Effector CD8-positive, alpha-beta T cell (primary cell): ENCODE results near the gene VSIG10L.

Experiments used
- DNase-seq: peaks from one replicate; lab custom pipeline; 2025; lab: John Stamatoyannopoulos, UW
- total RNA-seq, 4 experiments: gene quantifications; one replicate each; lab custom pipeline; 2026; lab: John Stamatoyannopoulos, UW

VSIG10L gene
- 1.4 to 5.9 (median 2.4) reads per million in 4 experiments for total RNA-seq

DNA sequence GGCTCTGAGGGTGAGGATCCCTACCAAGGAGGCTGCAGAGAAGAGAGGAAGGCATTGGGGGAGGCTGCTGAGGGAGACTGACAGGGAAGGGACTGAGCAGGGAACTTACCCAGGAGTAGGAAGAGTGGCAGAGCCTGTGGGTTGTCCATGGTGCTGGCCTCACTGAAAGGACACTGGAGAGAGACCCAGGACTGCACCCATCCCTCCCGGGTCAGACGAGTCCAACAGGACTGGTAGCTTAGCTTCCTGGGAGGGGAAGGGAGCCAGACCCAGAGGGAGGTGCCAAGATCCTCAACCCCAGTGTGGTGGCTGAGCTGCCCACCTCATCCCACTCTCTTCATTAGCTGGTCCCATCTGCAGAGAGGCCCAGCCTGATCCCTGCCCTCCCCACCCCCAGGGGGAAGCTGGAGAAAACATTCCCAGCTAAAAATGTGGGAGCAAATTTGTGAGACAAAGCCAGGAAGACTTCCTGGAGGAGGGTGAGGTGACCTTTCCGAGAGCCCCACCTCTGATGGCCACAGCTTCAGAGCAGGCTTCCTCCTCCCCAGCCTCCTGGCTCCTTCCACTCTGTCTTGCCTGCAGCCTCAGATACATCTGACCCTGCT, at the start of gene VSIG10L:
TSS of gene VSIG10L (minus strand) at position 164 of the 605 bp plus-strand sequence. CDS start at position 149, 15 bp downstream.
- no peak for DNase-seq

DNA sequence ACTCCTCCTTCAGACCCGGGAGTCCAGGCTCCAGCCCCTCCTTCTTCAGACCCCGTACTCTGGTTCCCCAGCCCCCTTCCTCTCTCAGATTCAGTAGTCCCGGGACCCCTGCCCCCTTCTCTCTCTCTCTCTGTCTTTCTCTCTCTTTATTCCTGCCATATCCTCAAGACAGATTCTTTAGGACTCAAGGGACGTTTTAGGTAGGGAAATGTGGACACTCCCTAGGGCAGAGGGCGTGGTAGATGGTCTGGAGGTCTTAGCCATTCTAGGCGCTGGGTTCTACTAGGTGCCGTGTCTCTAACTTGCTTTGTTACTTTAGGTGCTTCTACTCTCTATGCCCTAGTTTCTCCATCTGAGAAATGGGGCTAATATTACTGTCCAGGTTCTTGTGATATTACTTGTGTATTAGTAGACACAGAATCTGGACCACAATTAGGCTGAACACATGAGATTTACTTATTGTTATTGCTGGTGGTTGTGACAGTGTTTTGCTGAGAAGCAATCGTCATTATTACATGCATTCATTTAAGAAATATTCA, 49.2 kb upstream of the VSIG10L start:
- no peak for DNase-seq

DNA sequence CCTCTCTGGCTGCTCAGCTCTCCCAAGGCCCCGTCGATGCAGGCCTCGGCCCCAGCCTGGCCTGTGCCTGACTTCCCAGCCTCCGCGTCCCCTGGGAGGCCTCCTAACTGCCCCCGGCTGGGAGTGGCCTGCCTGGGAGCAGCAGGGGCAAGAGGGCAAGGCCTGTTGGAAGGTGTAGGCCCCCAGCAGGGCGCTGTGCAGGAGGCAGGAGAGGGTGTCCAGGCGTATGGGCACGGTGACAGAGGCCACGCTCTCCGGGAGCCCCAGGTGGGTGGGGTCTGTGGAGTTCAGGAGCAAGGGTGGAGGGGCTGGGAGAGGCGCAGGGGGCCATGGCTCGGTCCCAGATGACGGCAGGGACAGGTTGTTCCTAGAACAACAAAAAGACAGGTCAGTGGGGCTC, 47.2 kb upstream of the VSIG10L start:
- DNase-seq = no peak

GRCh38 chr19:51387924-51388389, 46.0 kb upstream of the VSIG10L start, which contains the start of gene LIM2:
Gene LIM2, minus strand, starts transcription at chr19:51387974. Its CDS starts 531 bp downstream, at chr19:51387443.
- no peak for DNase-seq

- DNase-seq = no peak
These were observed 45.1 kb upstream of the VSIG10L start for GRCh38 chr19:51386882-51387520.

DNA sequence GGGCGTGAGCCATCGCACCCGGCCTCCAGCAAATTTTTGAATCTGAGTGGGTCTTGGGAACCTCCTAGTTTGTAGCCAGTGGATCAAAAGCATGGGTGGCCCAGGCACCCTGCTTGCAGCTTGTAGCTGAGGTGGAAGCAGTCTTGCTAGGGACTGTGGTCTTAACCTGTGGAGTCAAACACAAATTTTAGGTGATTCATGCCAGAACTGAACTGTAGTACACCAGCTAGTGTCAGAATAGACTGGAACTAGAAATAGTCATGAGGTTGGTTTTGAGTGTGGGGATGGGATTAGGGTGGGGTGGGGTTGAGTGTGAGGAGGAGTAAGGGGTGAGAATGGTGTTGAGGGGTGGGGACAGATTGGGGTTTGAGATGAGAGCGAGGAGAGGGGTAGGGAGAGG, 40.1 kb upstream of the VSIG10L start:
- no peak for DNase-seq

GRCh38 chr19:51380379-51380778, 38.4 kb upstream of the VSIG10L start:
- no peak for DNase-seq

GRCh38 chr19:51377422-51377821, 35.5 kb upstream of the VSIG10L start:
- DNase-seq = no peak

- DNase-seq = no peak
These were observed 33.7 kb upstream of the VSIG10L start for GRCh38 chr19:51375504-51376221.

DNA sequence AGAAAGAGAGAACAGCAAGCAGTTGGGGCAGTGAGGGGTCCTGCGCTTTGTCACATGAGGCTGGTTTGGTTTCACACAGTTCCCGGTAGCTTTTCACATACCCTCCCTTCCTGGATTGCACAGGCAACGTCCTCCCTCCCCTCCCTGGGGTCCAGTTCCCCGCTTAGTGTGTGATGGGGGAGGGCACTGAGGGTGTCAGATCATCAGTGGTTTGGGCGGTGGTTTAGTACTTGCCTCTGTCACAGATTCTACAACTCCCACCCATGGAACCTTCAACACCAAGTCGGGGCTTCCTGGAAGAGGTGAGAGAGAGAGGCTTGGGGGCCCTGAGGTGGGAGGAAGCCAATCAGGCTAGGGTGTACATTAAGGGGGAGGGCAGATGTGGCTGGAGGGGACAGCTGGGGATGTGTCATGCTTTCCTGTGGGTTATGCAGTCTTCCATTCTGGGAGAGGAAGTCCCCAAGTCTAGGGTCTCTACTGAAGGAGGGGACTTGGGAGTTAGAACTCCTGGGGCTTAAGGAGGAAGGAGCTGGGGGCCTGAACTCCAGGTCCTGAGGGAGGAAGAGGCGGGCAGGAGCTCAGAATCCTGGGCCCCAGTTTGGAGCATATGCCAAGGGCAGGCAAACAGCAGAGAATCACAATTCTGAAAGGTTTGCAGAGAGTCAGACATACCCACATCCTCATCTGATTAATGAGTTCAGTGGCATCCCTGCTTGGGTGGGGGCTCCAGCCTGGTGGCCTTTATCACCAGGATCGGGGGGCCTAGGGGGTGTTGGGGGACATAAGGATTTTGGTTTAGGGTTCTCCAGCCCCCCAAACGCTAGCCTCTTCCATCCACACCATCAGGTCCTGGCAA, 30.9 kb upstream of the VSIG10L start, which contains the start of gene NKG7:
TSS of gene NKG7 (minus strand) at position 6 of the 856 bp plus-strand sequence. CDS start 119 bp downstream, outside the sequence.
- peak; percentile 25 for DNase-seq

DNA sequence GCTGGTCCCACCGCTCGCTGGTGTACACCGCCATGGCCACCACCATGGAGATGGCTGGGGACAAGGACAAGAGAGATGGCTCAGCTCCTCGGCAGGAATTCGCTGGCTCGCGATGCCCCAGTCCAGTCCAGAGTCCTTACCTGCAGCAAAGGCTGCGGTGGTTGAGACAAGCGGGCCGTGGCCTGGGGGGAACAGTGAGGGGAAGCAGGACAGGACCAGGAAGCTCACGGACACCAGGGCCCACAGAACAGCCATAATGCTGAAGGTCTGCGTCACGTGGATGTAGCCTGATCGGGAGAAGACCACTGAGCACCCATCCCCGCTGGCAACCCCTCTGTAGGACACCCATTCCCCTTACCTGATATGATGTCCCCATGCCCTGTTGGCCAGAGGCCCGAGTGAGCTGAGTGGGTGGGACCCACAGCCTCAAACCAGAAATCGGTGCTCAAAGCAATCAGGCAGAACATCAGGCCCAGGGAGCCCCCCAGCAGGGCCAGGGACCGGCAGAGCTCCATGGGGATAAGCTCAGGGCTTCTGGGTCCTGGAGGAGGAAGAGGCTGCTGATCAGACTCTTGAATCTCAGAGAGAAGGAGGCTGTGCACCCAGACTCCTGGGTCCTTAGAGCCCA, 30.2 kb upstream of the VSIG10L start:
- no peak for DNase-seq

DNA sequence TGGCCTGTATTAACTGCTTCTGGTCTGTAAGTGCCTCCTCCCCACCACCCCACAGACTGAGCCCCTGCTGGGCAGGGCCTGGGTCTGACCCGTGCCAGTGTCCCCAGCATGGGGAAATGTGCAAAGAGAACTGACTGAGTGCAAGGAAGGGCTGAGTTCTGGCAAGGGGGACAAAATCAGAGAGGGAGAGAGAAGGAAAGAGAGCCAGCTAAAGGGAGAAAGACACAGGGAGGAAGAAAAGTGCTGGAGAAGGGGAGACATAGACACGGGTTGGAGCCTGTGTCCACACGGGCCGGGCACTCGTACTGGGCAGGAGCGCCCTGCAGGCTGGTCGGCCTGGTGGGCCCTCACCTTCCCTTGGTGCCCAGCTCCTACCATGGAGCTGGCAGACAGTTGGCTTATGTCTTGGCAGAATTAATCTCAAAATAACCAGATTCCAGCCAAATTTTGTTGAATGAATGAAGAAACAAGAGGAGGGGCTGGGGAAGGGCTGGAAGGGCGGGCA, 29.3 kb upstream of the VSIG10L start:
- DNase-seq = no peak

- no peak for DNase-seq
These were observed 28.3 kb upstream of the VSIG10L start for GRCh38 chr19:51370230-51370629.

GRCh38 chr19:51368366-51369282, 26.7 kb upstream of the VSIG10L start, which contains the start of gene CLDND2:
Gene CLDND2, minus strand, starts transcription at chr19:51369003. Its CDS starts 426 bp downstream, at chr19:51368577.
- no peak for DNase-seq

DNA sequence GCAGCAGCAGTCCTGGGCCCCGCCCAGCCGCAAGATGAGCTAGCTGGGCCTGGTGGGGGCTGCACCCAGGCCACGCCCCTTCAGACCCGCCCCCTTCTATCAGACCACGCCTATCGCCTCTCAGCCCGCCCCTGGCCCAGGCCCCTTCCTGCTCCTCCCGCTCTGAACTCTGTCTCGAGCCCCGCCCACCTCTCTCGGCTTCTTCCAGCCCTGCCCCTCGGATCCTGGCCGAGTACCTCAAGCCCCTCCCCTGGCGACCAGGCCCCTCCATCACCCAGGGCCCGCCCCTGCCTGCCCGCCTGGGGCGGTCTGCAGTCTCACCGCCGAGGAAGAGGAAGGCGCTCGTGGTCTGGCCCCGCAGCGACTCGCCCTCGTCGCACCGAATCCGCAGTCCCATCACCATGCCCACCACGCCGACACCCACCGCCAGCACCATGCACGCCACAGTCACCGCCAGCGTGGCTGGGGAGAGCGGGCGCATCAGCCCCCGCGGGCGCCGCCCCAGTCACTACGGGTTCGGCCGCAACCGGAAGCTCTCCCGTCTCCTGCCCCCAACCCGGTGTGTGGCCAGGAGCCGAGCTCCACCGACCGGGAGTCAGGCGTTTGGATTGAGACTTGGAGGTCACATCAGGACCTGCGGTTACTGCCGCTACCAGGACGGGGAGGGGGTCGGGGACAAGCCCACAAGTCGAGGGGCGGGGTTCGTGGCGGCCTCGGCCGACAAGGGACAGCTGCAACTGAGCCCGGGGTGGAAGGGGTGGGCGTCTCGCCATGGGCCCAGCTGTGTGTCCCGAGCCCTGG, 25.8 kb upstream of the VSIG10L start:
- DNase-seq = peak; percentile 91

- DNase-seq = no peak
These were observed 25.3 kb upstream of the VSIG10L start for GRCh38 chr19:51367255-51367564.

DNA sequence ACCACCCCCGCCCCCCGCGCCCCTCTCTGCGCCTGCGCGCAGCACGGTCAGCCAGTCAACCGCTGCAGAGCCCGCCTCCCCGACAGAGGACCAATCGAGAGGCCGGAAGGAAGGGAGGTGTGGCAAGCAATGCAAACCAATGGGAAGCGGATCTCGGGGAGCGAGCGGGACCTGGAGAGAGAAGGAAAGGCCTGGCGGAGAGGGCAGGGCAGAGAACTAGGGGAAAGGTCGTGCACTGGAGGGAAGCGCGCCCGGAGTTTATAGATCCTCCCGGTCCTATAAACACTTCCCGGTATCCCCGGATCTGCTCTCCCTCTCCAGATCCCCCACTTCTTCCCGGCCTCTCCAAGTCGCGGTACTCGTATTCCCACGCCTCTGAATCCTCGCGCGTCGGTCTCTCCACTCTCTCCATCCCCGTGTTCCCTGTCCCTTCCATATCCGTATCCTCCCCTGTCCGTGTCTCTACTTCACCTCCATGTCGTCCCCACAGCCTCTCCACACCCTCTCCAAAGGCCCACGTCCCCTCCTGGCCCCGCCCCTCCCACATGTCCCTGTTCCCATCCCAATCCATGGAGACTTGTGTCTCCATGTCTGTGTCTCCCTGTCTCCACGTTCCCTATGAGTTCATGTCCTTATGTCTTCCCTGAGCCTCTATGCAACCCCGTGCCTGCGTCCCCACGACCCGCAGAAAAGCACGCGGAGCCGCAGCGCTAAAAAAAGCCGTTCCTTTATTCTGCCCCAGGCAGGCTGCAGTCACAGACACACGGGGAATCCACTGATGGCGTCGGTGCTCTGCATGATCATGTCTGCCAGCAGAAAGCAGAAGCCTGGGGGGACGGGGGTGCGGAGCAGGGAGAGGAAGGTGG, 24.7 kb upstream of the VSIG10L start:
- peak; percentile 89 for DNase-seq

DNA sequence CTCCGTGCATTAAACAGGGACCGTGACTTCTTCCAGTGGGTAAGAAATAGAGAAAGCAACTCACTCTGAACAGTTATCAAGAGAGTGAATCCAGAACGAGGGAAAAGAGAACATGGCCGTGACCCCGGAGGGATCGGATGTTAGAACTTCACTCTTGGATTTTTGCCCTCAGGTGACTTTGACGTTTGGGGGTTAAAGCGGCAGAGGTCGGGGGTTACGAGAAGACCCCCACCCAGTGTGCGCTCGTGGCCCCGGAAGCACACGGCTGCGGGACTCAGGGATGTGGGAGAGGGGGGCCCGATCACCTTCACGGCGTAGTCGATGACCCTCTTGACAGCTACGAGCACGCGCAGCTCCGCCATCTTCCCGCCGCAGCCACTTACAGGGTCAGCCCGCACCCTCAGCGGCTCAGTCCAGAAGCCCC, 24.0 kb upstream of the VSIG10L start, which contains the start of gene ETFB:
TSS of gene ETFB (minus strand) at position 424 of the 424 bp plus-strand sequence. CDS start at position 362, 62 bp downstream.
- DNase-seq = no peak
